Stimulated activated CD4-positive, alpha-beta T cell treated with anti-CD3 and anti-CD28 coated beads, Interleukin-1b, Interleukin-23, amount 100 ng/mL, for 48 hours (primary cell): ENCODE results near the gene TUBGCP6.
A peak's percentile ranks its signal among the peaks of the same experiment; 100 is the strongest.
"Not testable (repeated sequence)": the region's sequence is repeated elsewhere in the genome, so short reads cannot be mapped to it uniquely, and the experiment has no call there.

Experiments
- DNase-seq: peaks from one replicate; pipeline ENCODE4 v3.0.0-alpha.2; 2020

TUBGCP6 gene

GRCh38 chr22:50209893-50210292, 34.9 kb downstream of the TUBGCP6 start:
- peak; percentile 67 for DNase-seq

- DNase-seq = no peak
Measured at GRCh38 chr22:50208939-50209892, 35.6 kb downstream of the TUBGCP6 start.

- DNase-seq = no peak
Measured at GRCh38 chr22:50208430-50208938, 36.3 kb downstream of the TUBGCP6 start.

GRCh38 chr22:50207383-50208140, 37.3 kb downstream of the TUBGCP6 start:
- DNase-seq = no peak

- DNase-seq = no peak
Measured at GRCh38 chr22:50206599-50206998, 38.2 kb downstream of the TUBGCP6 start.

GRCh38 chr22:50205781-50206569, 38.8 kb downstream of the TUBGCP6 start:
- no peak for DNase-seq

GRCh38 chr22:50204998-50205397, 39.8 kb downstream of the TUBGCP6 start:
- not testable (repeated sequence) for DNase-seq

GRCh38 chr22:50204571-50204970, 40.3 kb downstream of the TUBGCP6 start:
- no peak for DNase-seq

GRCh38 chr22:50203288-50203687, 41.5 kb downstream of the TUBGCP6 start:
- no peak for DNase-seq

- no peak for DNase-seq
Measured at GRCh38 chr22:50202130-50202666, 42.6 kb downstream of the TUBGCP6 start.

- no peak for DNase-seq
Measured at GRCh38 chr22:50201191-50202129, 43.4 kb downstream of the TUBGCP6 start.

- peak; percentile 90 for DNase-seq
Measured at GRCh38 chr22:50200461-50201190, 44.2 kb downstream of the TUBGCP6 start, which contains the start of gene SELENOO. TSS of gene SELENOO (plus strand) at chr22:50201011. CDS start at chr22:50201037, 26 bp downstream.

- no peak for DNase-seq
Measured at GRCh38 chr22:50199829-50200460, 44.9 kb downstream of the TUBGCP6 start.

GRCh38 chr22:50199251-50199721, 45.5 kb downstream of the TUBGCP6 start:
- no peak for DNase-seq

GRCh38 chr22:50198624-50199017, 46.2 kb downstream of the TUBGCP6 start:
- no peak for DNase-seq

- DNase-seq = no peak
Measured at GRCh38 chr22:50197856-50198623, 46.8 kb downstream of the TUBGCP6 start.

GRCh38 chr22:50197000-50197800, 47.6 kb downstream of the TUBGCP6 start:
- no peak for DNase-seq

- no peak for DNase-seq
Measured at GRCh38 chr22:50196256-50196655, 48.6 kb downstream of the TUBGCP6 start.
